ENCODE results near the gene NBDY.
"Not testable (repeated sequence)": the region's sequence is repeated elsewhere in the genome, so short reads cannot be mapped to it uniquely, and the experiment has no call there.

The NBDY gene

GRCh38 chrX:56764153-56764974 lies 35.3 kb downstream of the NBDY start:
- peak; percentile 28 for DNase-seq (ENCODE audit: low spot score)

GRCh38 chrX:56764975-56765791 lies 36.1 kb downstream of the NBDY start:
- no peak for DNase-seq (ENCODE audit: low spot score)

GRCh38 chrX:56765811-56766553 lies 36.9 kb downstream of the NBDY start:
- no peak for DNase-seq (ENCODE audit: low spot score)

- no peak for DNase-seq (ENCODE audit: low spot score)
These were observed 37.7 kb downstream of the NBDY start for GRCh38 chrX:56766554-56767347.

- DNase-seq (ENCODE audit: low spot score) = not testable (repeated sequence)
These were observed 38.5 kb downstream of the NBDY start for GRCh38 chrX:56767348-56768119.

- not testable (repeated sequence) for DNase-seq (ENCODE audit: low spot score)
These were observed 39.1 kb downstream of the NBDY start for GRCh38 chrX:56768120-56768660.

GRCh38 chrX:56772675-56773521 lies 43.9 kb downstream of the NBDY start:
- not testable (repeated sequence) for DNase-seq (ENCODE audit: low spot score)

- not testable (repeated sequence) for DNase-seq (ENCODE audit: low spot score)
These were observed 44.5 kb downstream of the NBDY start for GRCh38 chrX:56773522-56774060.

GRCh38 chrX:56778099-56778923 lies 49.3 kb downstream of the NBDY start:
- not testable (repeated sequence) for DNase-seq (ENCODE audit: low spot score)

- not testable (repeated sequence) for DNase-seq (ENCODE audit: low spot score)
These were observed 50.0 kb downstream of the NBDY start for GRCh38 chrX:56778924-56779468.

GRCh38 chrX:56780681-56781649 lies 51.9 kb downstream of the NBDY start:
- not testable (repeated sequence) for DNase-seq (ENCODE audit: low spot score)

GRCh38 chrX:56782352-56782751 lies 53.3 kb downstream of the NBDY start:
- no peak for DNase-seq (ENCODE audit: low spot score)

GRCh38 chrX:56782791-56783449 lies 53.9 kb downstream of the NBDY start:
- DNase-seq (ENCODE audit: low spot score) = no peak

GRCh38 chrX:56783450-56783831 lies 54.4 kb downstream of the NBDY start:
- DNase-seq (ENCODE audit: low spot score) = no peak

- DNase-seq (ENCODE audit: low spot score) = no peak
These were observed 55.1 kb downstream of the NBDY start for GRCh38 chrX:56783996-56784620.

- DNase-seq (ENCODE audit: low spot score) = no peak
These were observed 55.6 kb downstream of the NBDY start for GRCh38 chrX:56784666-56785065.
